ENCODE data around the gene KRTAP20-1.

Gene KRTAP20-1, protein sequence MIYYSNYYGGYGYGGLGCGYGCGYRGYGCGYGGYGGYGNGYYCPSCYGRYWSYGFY

DNA sequence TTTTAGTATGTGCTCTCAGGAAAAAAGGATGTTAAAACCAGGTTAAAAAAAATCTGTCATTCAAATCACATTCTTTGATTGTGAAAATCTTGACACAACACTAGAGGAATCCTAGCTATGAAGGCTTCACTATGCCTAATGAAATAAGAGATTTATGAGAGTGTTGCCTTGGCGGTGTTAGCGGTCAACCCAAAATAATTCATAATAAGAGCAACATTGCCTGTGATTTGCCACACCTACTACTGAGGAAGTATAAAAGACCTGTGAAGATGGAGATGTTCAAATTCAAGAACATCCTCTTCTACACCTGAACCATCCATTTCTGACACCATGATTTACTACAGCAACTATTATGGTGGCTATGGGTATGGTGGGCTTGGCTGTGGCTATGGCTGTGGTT lies at the start of gene KRTAP20-1:
Gene KRTAP20-1, plus strand, starts transcription at position 301 of the 400 bp plus-strand sequence. Its CDS starts 30 bp downstream, at position 331.
- DNase-seq (ENCODE audit: low read depth), result no peak

DNA sequence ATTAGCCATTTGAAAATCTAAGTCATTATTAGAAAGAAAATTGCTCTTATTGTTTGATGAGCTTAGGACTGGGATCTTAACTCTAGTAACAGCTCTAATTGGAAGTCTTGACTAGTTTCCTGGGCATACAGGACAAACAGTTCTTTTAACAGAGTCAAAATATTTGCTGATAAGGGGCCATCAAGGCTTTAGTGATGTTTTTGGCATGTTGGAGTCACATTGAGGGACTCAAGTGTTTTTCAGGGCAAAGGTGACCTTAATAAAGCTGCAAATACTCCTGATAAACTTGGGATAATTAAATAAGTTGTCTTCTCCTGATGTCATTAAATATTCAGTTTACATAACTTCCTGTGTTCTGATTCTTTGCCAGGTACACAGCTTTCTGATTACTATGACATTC lies 48.6 kb upstream of the KRTAP20-1 start:
- DNase-seq (ENCODE audit: low read depth), result no peak

DNA sequence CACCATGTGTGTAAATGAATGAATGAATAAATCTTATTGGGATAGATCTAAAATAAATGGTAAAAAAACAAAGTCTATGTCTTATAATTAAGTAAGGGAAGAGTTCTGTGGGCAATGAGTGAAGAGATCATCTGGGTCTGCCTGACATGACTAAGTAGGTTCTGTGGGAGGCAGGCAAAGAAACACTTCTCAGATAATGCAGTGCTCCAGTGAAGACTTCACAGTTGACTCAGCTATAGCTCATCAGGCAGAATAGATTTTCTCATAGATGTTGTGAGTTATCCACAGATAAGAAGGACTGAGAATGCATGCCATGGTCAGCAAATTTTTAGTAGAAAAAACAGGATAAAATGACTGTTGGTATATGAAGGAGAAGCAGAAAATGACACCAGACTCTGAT lies 38.5 kb upstream of the KRTAP20-1 start:
- DNase-seq (ENCODE audit: low read depth), result no peak

DNA sequence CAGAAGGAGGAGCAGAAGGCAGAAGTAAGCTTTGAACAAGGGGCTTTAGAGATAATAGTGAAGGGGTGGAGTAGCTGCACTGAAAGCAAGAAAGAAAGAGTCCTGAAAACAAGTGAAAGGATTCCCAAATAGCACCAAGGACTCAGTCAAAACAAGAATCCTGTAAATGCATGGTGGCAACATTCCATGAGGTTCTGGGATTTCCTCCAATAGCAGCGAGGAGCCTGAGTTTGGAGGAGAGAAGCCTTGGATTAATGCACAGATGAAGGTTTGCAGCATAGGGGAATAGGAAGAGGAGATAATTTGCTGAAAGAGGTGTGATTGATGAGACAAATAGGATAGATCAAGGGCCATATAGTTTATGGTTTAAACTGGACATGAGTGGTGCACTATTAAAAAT lies 36.9 kb upstream of the KRTAP20-1 start:
- no peak for DNase-seq (ENCODE audit: low read depth)

DNA sequence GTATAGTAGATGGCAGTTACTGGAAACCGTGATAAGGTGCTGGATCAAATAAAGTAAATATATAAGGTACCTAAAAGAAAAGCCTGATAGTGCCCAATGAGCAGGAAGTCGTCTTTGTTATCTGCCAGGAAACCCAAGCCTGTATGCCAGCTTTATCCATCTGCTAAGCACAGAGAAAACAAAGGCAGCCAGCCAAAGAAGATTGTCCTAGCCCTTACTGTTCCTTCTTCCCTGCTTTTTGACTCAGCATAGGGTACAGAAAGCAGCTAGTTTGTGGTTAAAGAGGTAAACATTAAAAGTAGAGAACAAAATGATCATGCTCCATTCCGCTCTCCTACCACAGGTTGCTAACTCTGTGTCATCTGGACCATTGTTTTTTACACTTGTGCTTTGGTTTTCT lies 36.1 kb upstream of the KRTAP20-1 start:
- no peak for DNase-seq (ENCODE audit: low read depth)

DNA sequence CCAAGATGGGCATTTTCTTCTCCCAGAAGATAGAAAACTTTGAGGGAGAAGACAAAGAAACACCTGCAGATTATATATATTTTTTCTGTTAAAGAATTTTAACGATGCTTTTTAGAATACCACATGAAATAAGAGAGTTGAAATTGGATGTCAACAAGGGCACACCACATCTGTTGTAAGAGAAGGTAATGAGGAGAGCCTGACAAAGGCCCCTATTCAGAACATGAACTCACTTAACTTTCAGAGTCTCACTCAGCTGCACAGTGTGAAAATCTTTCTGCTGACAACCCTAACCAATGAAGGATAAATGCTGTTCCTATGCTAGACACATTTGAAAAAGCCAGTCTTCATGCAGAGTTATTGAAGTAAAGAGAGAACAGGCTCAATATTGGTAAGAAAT lies 33.4 kb upstream of the KRTAP20-1 start:
- no peak for DNase-seq (ENCODE audit: low read depth)

DNA sequence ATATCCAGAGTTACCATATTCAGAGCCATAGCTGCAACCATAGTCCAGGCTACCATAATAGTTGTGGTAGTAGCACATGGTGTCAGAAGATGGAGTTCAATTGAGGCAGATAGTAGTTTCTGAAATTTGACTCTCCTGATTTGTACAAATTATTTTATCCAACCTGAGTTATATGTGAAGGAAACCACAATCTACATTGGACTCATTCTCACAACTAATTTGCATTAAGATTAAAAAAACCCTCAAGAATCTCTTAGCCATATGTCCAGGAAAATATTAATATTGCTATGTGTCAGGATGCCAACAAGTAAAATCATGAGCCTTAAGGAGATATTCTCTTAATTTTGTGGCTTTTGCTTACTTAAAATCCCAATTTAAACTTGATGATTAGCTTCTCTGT lies 25.9 kb upstream of the KRTAP20-1 start, which contains the start of gene KRTAP22-2:
Gene KRTAP22-2, minus strand, starts transcription at position 101 of the 400 bp plus-strand sequence.
- DNase-seq (ENCODE audit: low read depth), result no peak

DNA sequence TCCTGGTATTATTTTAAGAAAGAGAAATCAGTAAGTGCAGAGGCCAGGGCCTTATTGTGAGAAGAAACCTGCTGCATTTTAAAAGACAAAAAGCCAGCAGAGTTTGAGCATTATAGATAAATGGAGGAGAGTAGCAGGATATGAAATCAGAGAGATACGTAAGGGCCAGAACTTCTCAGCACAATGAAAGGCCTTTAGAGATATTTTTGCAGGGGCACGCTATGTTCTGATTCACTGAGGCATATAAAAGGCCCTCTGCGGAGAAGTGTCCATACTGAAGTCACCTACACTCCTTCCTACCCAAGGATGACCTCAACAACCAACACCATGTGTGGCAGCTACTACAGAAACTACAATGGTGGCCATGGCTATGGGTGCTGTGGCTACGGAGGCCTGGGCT lies 24.1 kb upstream of the KRTAP20-1 start, which contains the start of gene KRTAP6-3:
Gene KRTAP6-3, plus strand, starts transcription at position 301 of the 400 bp plus-strand sequence. Its CDS starts 6 bp downstream, at position 307.
- no peak for DNase-seq (ENCODE audit: low read depth)

DNA sequence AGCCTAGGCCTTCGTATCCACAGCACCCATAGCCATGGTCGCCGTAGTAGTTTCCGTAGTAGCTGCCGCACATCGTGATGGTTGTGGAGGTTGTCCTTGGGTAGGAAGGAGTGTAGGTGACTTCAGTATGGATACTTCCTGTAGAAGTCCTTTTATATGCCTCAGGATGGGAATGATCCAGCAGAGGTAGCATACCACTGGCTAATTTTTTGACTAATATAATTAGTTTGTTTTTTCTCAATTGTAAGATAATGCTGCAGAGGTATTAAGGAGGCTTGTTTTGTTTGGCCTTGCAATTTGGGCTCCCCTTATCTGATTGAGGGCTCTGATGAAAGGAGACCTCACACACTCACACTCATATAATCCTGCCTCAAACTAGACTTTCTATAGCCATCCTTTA lies 17.4 kb upstream of the KRTAP20-1 start, which contains the start of gene KRTAP6-2:
Gene KRTAP6-2, minus strand, starts transcription at position 101 of the 400 bp plus-strand sequence. Its CDS starts 28 bp downstream, at position 73.
- DNase-seq (ENCODE audit: low read depth), result no peak

DNA sequence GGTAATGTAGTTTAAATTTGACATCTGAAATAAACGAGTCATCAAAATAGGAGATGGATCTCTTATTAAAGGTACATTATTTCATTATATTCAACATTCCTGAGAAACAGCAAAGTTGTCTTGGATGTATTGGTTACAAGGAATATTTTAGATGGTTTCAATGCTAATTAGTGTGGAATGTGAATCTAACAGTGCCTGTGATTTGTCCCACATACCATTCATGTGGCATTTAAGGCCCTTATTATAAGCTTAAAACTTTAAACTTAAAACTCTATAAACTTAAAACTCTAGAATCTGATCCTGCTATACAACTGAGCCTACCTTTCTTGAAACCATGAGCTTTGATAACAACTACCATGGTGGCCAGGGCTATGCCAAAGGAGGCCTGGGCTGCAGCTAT lies 15.4 kb upstream of the KRTAP20-1 start, which contains the start of gene KRTAP22-1:
Gene KRTAP22-1, plus strand, starts transcription at position 301 of the 400 bp plus-strand sequence.
- no peak for DNase-seq (ENCODE audit: low read depth)

DNA sequence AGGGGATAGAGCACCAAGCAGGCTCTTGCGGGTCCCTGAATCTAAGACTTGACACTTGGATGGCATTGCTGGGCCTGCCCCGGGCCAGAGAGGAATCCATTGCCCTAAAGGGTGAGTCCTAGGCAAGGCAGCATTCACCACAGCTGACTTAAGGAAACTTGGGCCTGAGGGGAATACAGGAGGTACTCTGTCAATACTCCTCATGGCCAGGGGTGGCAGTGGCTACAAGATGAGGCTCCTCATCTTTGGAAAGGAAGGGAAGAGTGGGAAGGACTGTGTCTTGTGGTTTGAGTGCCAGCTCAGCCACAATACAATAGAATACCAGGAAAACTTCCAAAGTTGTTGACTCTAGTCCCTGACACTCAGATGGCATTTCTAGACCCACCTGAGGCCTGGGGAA lies 10.3 kb upstream of the KRTAP20-1 start:
- DNase-seq (ENCODE audit: low read depth), result no peak

DNA sequence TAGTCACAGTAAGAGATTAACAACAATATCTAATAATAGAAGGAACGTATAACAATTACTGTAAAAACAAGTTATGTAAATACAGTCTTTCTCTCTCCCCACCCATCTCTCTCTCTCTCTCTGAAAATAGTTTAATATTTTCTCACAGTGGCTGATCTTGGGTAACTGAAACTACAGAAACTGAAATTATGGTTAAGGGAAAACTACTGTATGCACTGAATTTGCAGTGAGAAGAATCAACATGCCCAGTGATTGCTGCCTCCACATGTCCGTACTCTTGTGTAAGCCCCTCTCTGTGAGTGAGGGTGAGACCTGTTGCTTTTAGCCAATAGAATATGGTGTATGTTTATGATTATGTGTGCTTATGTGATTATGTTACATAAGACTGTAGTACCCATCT lies 4.1 kb upstream of the KRTAP20-1 start:
- no peak for DNase-seq (ENCODE audit: low read depth)

DNA sequence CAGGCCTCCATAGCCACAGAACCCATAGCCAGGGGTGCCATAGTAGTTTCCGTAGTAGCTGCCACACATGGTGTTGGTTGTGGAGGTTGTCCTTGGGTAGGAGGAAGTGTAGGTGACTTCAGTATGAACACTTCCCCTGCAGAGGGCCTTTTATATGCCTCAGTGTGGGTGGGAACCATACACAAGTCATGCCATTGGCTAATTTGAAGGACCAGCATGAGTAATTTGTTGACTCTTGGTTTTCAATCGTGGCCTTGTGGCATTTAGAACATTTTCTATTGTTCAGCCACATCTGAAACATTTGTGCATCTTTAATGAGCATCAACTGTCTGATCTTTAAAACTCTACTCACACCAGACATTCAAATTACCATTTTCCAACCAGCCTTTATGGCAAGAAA lies 2.4 kb upstream of the KRTAP20-1 start, which contains the start of gene KRTAP6-1:
Gene KRTAP6-1, minus strand, starts transcription at position 95 of the 400 bp plus-strand sequence. Its CDS starts 26 bp downstream, at position 69.
- no peak for DNase-seq (ENCODE audit: low read depth)

DNA sequence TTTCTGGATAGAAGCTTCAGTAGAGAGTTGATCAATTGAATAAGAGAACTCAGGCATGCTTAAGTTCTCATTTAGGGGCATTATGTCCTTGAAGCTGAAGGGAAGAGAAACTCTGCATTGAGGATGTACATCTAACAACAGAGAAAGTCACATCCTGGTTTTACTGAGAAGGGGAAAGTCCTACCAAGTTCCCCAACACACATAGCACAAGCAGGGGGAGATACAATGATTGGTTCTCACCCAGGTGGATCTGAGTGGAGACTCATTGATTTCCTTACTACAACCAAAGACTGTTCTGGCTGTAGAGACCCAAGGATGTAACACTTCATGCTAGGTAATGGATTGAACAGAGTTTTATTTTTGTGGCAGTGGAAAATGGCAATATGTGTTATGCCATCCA lies 1.0 kb upstream of the KRTAP20-1 start:
- no peak for DNase-seq (ENCODE audit: low read depth)

DNA sequence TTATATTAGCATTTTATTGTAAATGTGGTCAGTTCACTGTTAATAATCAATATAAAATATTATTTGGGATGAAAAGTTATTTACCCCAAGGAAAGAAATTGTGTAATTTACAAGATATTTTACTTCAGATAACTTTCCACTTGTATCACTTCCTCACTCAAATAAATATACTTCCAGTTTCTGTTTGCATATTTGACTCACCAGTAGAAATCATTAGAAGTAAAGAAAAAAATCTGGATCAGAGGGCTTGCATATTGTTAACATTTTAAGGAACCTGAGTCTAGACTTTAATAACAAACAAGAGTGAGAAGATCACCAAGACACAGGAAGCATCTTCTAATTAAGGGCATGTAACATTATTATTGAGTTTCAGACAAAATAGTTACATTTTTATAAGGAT lies 3.9 kb downstream of the KRTAP20-1 start:
- no peak for DNase-seq (ENCODE audit: low read depth)

DNA sequence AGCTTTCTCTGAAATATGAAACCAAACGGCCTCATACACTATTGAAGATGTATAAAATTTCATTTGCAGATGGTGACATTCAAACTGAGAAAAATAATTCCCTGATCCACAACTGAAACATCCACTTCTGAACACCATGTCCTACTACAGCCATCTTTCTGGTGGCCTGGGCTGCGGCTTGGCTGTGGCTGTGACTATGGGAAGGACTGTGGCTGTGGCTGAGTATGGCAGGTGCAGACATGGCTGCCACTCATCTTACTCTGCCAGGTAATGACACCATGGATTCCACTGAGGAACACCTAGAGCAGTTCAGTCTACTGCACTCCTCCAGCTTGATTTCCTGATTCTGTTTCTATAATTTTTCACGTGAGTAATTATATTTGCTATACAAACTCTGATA lies 4.3 kb downstream of the KRTAP20-1 start, which contains the start of gene KRTAP20-4:
Gene KRTAP20-4, plus strand, starts transcription at position 106 of the 400 bp plus-strand sequence.
- DNase-seq (ENCODE audit: low read depth), result no peak

DNA sequence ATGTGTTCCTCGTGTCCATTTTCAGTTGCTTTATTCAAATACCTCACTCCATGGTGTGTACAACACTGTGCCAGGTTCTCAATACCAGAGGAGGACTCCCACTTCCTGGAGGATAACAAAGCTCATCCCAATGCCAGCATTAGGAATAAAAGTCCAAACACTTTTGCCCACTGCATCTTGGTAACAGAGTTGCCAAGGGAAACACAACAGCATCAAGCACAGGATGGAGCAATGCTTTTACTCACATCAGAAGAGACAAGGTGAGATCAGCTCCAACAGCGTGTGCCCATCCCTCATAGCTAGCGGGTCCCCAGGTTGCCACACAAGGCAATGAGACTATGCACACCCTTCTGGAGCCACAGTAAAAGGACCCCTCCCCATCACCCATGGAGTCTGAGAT lies 7.1 kb downstream of the KRTAP20-1 start:
- no peak for DNase-seq (ENCODE audit: low read depth)

DNA sequence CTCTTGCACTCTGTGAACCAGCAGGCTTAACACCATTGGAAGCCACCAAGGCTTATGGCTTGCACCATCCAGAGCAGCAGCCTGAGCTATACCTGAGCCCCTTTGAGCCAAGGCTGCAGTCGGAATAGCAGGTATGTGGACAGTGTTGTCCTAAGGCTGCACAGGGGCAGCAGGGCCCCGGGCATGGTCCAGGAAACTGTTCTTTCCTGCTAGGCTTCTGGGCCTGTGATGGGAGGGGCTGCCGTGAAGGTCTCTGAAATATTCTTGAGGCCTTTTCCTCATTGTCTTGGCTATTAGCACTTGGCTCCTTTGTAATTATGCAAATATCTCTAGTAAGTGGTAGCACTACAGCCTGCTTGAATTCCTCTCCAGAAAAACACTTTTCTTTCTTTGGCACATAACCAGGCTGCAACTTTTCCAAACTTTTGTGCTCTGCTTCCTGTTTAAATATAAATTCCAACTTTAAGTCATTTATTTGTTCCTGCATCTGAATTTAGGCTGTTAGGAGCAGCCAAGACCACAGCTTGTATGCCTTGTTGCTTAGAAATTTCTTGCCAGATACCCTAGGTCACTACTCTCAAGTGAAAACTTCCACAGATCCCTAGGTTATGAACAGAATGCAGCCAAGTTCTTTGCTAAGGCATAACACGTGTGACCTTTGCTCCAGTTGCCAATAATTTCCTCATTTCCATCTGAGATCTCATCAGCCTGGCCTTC lies 9.4 kb downstream of the KRTAP20-1 start:
- DNase-seq (ENCODE audit: low read depth), result no peak

DNA sequence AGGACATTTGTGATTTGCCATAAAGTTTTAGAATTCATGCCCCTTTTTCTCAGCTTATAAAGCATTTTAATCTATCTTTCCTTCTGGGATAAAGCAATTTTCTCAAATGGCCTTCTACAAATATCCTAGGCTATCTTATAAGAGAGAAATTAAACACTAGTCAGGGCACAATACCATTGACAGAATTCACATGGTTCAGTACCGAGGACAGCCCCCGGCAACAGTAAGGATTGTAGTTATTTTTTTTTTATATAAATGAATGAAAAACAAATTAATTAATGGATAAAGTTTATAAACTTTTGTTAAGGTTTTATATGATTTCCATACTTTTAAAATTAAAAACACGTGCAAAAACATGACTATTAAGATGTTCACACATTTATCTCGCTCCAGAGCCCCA lies 11.9 kb downstream of the KRTAP20-1 start:
- no peak for DNase-seq (ENCODE audit: low read depth)

DNA sequence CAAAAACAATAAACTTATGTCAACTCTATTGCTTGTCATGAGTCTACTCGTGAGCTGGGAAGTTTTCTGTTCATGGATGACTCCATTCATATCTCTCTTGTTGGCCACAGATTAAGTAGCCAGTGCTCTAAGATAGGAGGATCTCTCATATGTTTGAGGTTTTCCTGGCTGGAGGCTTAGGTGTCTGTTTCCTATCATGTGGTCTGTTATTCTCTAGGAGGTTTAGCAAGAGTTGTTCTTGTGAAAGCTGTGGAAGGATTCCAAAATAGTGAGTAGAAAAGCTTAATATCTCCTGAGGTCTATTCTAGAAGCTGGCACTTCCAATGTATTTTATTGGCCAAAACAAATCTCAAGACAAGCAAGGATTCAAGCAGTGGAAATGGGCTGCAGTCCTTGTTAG lies 13.0 kb downstream of the KRTAP20-1 start:
- DNase-seq (ENCODE audit: low read depth), result no peak

DNA sequence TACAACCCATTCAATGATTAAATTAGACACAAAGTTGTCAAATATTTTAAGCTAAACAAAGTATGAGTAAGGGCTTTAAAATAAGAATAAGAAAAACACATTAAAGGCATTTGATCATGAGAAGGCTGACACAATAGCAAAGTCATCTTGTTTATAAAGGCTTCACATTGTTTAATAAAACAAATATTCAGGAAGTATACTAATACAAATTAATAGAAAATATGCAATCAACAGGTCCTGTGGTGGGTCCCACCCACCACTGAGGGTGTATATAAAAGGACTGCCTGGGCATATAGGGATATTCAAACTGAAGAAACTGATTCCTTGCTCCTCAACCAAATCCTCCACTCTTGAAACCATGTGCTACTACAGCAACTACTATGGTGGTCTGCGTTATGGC lies 18.7 kb downstream of the KRTAP20-1 start, which contains the start of gene KRTAP20-2:
Gene KRTAP20-2, plus strand, starts transcription at position 301 of the 400 bp plus-strand sequence. Its CDS starts 58 bp downstream, at position 359.
- no peak for DNase-seq (ENCODE audit: low read depth)

DNA sequence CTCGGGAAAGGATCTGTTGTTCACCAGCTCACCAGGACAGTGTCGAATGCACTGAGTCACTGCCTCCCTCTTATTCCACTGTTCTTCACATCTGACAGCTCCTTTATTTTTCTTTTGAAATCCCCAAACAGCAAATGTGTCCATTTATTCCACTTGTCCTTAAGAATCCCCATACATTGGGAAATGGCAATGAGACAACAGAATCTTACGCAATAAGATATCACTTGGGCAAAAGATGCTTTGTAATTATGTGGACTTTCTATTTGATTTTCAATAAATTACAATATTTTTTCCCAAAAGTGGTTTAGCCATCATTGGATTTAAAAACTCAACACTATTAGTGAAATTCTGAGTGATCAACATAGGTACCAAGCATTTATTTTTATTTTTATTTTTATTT lies 22.5 kb downstream of the KRTAP20-1 start:
- DNase-seq (ENCODE audit: low read depth), result no peak

DNA sequence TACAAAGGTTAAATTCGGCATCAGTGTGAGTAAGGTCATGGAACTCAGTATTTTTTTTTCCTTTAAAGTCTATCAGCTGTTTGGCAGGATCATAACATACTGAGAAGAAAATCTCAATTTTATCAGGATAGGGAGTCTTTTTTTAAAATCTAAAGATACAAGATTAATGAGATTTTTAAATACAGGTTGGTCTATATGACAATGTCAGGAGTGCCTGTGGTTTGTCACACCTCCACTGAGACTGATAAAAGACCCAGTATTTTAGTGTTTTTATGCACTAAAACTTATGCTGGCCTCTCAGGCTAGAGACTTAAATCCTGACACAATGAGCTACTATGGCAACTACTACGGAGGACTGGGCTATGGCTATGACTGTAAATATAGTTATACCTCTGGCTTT lies 26.3 kb downstream of the KRTAP20-1 start, which contains the start of gene KRTAP20-3:
Gene KRTAP20-3, plus strand, starts transcription at position 301 of the 400 bp plus-strand sequence.
- DNase-seq (ENCODE audit: low read depth), result no peak
